Omental fat pad (tissue), 4 donors: ENCODE results near the gene FAAP20. TPM values are rescaled to one million over a fixed set of nuclear protein-coding genes. Genes with fewer than 3 reads are reported as not detected.
A peak's percentile ranks its signal among the peaks of the same experiment; 100 is the strongest.

ENCODE experiments used
- ATAC-seq: fragments of 150-250 bp; one replicate; pipeline ENCODE4 v1.9.1; 2016; ENCODE audit warnings: mild to moderate bottlenecking, moderate library complexity; ENCODE audit not compliant: low FRiP score
- DNase-seq: peaks from one replicate; pipeline ENCODE4 v3.0.0-alpha.2; 2019; ENCODE audit warnings: low spot score
- total RNA-seq, 4 donors: library from RNA; depleted of rRNA; stranded (reverse); fragments of >200 nt; gene quantifications; one replicate each; pipeline ENCODE4 v1.1.0, GENCODE V29; 2016
- TF ChIP-seq, protein P1 (sequence below), 3 donors: fragments of 450-650 bp; IDR thresholded peaks; one replicate each; pipeline ENCODE4 v1.5.1; 2016 to 2017; ENCODE audit warnings: antibody characterized with exemption in 3 of 3, mild to moderate bottlenecking in 3 of 3, moderate library complexity in 2 of 3

Gene FAAP20
- total RNA-seq, 4 donors from 2014 or later, result 14.2 to 24.9 (median 21.8) TPM

DNA sequence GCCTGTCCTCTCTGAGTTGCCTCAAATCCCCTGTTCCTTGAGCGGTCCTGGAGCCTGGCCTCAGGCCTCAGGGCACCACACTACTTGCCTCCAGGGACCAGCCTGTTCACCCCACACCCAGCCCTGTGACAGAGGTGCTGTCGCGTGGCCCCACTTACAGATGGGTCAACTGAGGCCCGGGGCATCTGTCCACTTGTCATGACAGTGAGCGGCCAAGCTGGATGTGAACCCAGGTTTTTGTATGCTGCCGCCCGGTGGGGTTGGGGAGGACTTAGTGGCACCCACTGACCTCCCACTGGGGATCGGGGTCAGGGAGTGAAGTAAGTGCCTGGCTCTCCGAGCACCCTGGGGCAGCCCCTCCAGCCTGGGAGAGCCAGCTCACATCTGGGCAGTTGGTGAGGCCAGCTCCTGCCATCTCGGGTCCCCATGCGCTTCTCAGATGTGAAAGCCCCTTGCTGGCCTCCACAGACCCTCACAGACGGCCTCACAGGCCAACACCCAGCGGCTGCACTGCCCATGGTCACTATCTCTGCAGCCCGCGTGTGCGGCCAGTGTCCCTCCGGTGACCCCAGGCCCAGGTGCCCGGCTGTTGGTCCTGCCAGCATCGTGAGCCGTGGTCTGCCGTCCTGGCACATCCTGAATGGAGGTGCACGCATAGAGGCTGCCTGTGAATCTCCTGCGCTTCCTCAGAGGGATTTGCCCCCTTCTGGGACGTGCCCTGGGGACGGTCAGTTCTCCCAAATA, 9.3 kb upstream of the FAAP20 start:
- TF ChIP-seq, protein P1, sequence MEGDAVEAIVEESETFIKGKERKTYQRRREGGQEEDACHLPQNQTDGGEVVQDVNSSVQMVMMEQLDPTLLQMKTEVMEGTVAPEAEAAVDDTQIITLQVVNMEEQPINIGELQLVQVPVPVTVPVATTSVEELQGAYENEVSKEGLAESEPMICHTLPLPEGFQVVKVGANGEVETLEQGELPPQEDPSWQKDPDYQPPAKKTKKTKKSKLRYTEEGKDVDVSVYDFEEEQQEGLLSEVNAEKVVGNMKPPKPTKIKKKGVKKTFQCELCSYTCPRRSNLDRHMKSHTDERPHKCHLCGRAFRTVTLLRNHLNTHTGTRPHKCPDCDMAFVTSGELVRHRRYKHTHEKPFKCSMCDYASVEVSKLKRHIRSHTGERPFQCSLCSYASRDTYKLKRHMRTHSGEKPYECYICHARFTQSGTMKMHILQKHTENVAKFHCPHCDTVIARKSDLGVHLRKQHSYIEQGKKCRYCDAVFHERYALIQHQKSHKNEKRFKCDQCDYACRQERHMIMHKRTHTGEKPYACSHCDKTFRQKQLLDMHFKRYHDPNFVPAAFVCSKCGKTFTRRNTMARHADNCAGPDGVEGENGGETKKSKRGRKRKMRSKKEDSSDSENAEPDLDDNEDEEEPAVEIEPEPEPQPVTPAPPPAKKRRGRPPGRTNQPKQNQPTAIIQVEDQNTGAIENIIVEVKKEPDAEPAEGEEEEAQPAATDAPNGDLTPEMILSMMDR (IDR thresholded peaks at IDR 0.05), result no peak

DNA sequence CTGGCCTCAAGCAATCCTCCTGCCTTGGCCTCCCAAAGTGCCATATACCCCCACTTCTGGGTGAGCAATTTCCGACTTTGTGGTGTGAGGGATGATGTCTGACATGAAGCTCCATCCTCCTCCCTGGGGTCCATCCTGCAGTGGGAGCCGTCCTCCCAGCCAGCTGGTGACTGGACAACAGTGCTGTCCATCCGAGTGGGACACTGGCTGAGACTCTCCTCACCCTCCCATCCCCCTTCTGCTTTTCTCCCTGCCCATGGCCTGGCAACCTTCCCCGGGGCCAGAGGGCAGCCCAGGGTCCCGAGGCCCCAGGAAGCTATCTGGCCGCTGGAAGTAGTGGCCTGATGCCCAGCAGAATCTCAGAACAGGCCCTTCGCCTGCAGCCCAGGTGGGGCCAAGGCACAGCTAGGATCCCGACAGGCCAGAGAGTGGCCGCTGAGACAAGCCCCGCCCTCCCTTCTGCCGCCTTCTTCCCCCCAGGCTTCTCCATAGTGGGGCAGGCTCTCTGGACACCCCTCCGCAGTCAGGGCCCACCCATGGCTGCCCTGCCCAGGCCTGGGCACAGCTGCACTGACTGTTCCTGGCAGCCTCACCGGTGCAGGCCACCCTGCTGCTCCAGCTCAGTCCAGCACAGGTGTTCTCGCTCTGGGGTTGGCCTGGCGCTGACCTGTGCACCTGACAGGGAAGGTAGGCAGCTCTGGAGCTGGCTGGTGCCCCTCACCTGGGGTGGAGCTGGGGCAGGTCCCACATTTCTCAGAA, 8.4 kb upstream of the FAAP20 start:
- DNase-seq (no peak), ATAC-seq (no peak)
- TF ChIP-seq, protein P1 (IDR thresholded peaks at IDR 0.05), result no peak

More for the DNA sequence above, 9.3 kb upstream of the FAAP20 start:
- DNase-seq (no peak), ATAC-seq (no peak)

DNA sequence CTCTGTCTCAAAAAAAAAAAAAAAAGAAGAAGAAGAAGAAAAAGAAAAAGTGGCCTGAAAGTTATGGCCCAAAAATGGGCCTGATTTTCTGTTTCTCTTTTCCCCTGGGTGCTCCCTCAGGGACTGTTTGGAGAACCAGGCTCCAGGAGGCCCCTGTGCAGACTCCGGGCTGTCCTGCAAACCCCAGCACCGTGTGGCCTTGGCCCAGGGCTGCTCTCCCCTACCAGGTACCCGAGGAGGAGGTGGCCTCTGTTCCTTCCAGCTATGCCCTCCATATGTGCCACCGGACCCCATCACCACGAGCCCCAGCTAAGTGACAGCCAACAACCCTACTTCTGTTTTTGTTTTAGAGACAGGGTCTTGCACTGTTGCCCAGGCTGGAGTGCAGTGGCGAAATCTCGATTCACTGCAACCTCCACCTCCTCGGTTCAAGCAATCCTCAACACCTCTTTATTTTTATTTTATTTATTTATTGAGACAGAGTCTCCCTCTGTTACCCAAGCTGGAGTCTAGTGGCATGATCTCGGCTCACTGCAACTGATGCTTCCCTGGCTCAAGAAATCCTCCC, 7.5 kb upstream of the FAAP20 start:
- ATAC-seq (no peak), DNase-seq (no peak)
- TF ChIP-seq, protein P1 (IDR thresholded peaks at IDR 0.05), result no peak

DNA sequence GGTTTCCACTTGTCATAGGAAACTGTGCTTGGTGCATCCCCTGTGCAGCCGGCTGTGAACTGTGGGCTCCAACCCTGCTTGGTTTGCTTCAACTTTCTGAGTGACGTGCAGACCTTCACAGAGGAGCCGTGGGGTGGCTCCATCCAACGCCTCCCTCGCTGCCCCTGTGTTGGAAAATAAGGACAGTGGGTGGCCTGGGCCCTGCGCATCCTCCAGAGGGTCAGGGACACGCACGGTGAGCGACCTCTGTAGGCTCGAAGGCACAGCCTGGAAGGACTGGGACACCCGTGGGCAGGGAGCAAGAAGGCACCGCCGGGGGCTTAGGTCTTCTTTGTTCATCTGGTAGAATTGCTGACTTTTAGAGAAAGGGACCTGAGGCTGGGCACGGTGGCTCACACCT, 6.5 kb upstream of the FAAP20 start:
- no peak for ATAC-seq
- TF ChIP-seq, protein P1 (IDR thresholded peaks at IDR 0.05), result no peak
- no peak for DNase-seq

DNA sequence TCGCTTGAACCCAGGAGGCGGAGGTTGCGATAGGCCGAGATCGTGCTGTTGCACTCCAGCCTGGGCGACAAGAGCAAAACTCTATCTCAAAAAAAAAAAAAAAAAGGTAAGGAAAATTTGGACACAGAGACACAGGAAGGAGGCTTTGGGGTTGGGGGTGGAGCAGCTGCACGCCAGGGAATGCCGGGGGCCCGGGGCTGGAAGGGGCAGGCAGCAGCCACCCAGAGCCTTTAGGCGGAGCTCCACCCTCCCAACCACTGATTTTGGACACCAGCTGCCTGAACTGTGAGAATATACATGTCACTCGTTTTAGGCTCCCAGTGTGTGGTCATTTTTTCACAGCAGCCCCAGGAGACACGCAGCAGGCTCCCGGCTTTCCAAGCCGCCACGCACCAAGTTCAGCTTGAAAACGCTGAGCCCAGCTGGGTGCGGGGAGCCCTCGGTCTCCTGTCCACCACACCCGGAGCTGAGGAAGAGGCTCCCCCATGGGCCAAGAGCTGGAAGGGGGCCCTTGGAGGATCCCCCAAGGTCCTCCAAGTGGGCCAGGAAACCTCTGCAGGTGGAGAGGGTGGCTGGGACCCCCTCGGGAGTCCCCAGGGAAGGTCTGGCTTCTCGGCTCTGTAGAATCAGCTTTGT, 5.9 kb upstream of the FAAP20 start:
- DNase-seq (no peak), ATAC-seq (no peak)
- TF ChIP-seq, protein P1 (IDR thresholded peaks at IDR 0.05), result no peak

DNA sequence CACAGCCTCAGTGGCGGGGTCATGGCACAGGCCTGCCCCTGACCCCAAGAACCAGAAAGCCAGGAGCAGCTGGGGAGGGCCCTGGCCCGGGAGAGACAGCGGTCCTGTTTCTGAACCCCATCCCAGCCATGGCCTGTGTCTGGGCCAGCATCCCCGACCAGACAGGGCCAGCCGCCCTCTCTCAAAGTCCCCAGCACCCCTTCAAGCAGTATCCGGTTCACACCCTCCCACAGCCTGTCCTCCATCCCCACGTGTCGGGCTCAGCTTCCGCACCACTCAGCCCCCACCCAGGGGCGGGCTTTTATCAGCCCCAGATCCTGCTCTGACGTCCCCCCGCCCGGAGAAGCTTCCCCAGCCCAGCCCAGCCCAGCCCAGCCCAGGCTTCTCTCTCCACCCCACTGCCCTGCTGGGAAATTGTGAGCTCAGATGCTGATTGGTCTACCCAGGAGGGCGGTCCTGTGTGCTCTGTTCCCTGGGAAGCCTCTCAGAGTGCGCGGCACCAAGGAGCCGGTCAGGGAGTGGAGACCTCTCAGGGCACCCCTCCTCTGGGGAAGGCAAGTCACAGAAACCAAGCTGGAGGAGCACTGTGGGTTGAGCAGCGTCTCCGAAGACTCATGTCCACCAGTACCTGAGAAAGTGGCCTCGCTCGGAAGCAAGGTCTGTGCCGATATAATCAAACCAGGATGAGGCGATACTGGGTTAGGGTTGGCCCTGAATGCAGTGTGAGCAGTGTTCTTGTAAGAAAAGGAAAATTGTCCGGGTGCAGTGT, 4.7 kb upstream of the FAAP20 start:
- DNase-seq (peak; percentile 53), ATAC-seq (peak; percentile 84)
- TF ChIP-seq, protein P1 (IDR thresholded peaks at IDR 0.05), result no peak
